WTC11 (cell line): ENCODE data around the gene LBX2. TPM values are rescaled to one million over a fixed set of nuclear protein-coding genes. Genes with fewer than 3 reads are reported as not detected.

Experiments used
- ATAC-seq: fragments of 200-7000 bp; cut with Tn5 transposase; 2 replicates; pipeline ENCODE4 v1.10.0; 2021; ENCODE audit warnings: mild to moderate bottlenecking, moderate library complexity
- CTCF ChIA-PET: fragments of 300-600 bp; sonication (Branson Sonifier 250); formaldehyde crosslinking; loops from one replicate; lab custom pipeline; 2021; ENCODE audit warnings: antibody characterized with exemption; lab: Charles Lee
- POLR2A ChIA-PET: fragments of 350-600 bp; sonication (Branson Sonifier 250); formaldehyde crosslinking; loops from one replicate; lab custom pipeline; 2021; ENCODE audit warnings: antibody characterized with exemption; lab: Charles Lee
- DNase-seq: peaks from one replicate; pipeline ENCODE4 v3.0.0; 2021; ENCODE audit warnings: low spot score
- H3K27ac Mint-ChIP-seq: 2 replicates; pipeline ENCODE4 v1.8.0; 2021; ENCODE audit warnings: mixed read lengths
- H3K27me3 Mint-ChIP-seq: 2 replicates; pipeline ENCODE4 v1.8.0; 2021; ENCODE audit warnings: low read depth, mild to moderate bottlenecking, moderate library complexity, mixed read lengths
- H3K36me3 Mint-ChIP-seq: 2 replicates; pipeline ENCODE4 v1.8.0; 2021; ENCODE audit warnings: mixed read lengths
- H3K4me1 Mint-ChIP-seq: 2 replicates; pipeline ENCODE4 v1.8.0; 2022; ENCODE audit warnings: mixed read lengths
- H3K4me3 Mint-ChIP-seq: 2 replicates; pipeline ENCODE4 v1.8.0; 2021; ENCODE audit warnings: mild to moderate bottlenecking, moderate library complexity, mixed read lengths
- H3K9me3 Mint-ChIP-seq: 2 replicates; pipeline ENCODE4 v1.8.0; 2021; ENCODE audit warnings: mixed read lengths
- AFF4 ChIP-seq: sonication (generic); formaldehyde crosslinking; IDR thresholded peaks from 2 replicates; pipeline ENCODE4 v1.8.1; 2023; ENCODE audit warnings: mild to moderate bottlenecking, missing genetic modification reagents, borderline replicate concordance
- ELF4 ChIP-seq: sonication (generic); formaldehyde crosslinking; IDR thresholded peaks from 2 replicates; pipeline ENCODE4 v1.8.1; 2022; ENCODE audit warnings: low read depth, mild to moderate bottlenecking, moderate library complexity, missing genetic modification reagents
- FOXJ3 ChIP-seq: sonication (generic); formaldehyde crosslinking; IDR thresholded peaks from 2 replicates; pipeline ENCODE4 v1.9.0; 2021; ENCODE audit warnings: missing genetic modification reagents, mild to moderate bottlenecking, borderline replicate concordance
- FOXP4 ChIP-seq: sonication (generic); formaldehyde crosslinking; IDR thresholded peaks from 2 replicates; pipeline ENCODE4 v1.8.0; 2022; ENCODE audit warnings: mild to moderate bottlenecking, missing genetic modification reagents
- JAZF1 ChIP-seq: fragments of 250-450 bp; sonication (Bioruptor Pico); IDR thresholded peaks from 2 replicates; pipeline ENCODE4 v1.9.0; 2021; ENCODE audit warnings: moderate library complexity, mild to moderate bottlenecking, inconsistent platforms
- KAT7 ChIP-seq: sonication (generic); formaldehyde crosslinking; IDR thresholded peaks from 2 replicates; pipeline ENCODE4 v1.8.1; 2023; ENCODE audit warnings: missing genetic modification reagents, mild to moderate bottlenecking, borderline replicate concordance
- MLX ChIP-seq: sonication (generic); formaldehyde crosslinking; IDR thresholded peaks from 2 replicates; pipeline ENCODE4 v1.8.1; 2023; ENCODE audit warnings: mild to moderate bottlenecking, missing genetic modification reagents, moderate library complexity
- NFYB ChIP-seq: sonication (generic); formaldehyde crosslinking; conservative IDR thresholded peaks from 2 replicates; pipeline ENCODE4 v1.8.0; 2022; ENCODE audit warnings: low read depth, missing genetic modification reagents
- NR1H2 ChIP-seq: sonication (generic); formaldehyde crosslinking; IDR thresholded peaks from 2 replicates; pipeline ENCODE4 v1.9.0; 2021; ENCODE audit warnings: mild to moderate bottlenecking, moderate library complexity, missing genetic modification reagents
- OVOL2 ChIP-seq: fragments of 250-450 bp; sonication (Bioruptor Pico); IDR thresholded peaks from 2 replicates; pipeline ENCODE4 v1.9.0; 2021; ENCODE audit warnings: mild to moderate bottlenecking, borderline replicate concordance
- PRRX2 ChIP-seq: fragments of 250-450 bp; sonication (Bioruptor Pico); IDR thresholded peaks from 2 replicates; pipeline ENCODE4 v1.8.0; 2021; ENCODE audit warnings: mild to moderate bottlenecking
- ZNF281 ChIP-seq: sonication (generic); formaldehyde crosslinking; IDR thresholded peaks from 2 replicates; pipeline ENCODE4 v1.8.0; 2023; ENCODE audit warnings: mild to moderate bottlenecking, missing genetic modification reagents
- ZNF317 ChIP-seq: sonication (generic); formaldehyde crosslinking; IDR thresholded peaks from 2 replicates; pipeline ENCODE4 v1.8.1; 2023; ENCODE audit warnings: low read depth, mild to moderate bottlenecking, moderate library complexity, missing genetic modification reagents, borderline replicate concordance
- ZSCAN18 ChIP-seq: fragments of 250-450 bp; sonication (Bioruptor Pico); IDR thresholded peaks from 2 replicates; pipeline ENCODE4 v2.1.2; 2022; ENCODE audit warnings: mild to moderate bottlenecking, moderate library complexity
- total RNA-seq: library from RNA; stranded (reverse); gene quantifications from 3 replicates; pipeline ENCODE4 v1.2.3, GENCODE V29; 2021
- TF ChIP-seq, protein P1 (sequence below): sonication (generic); formaldehyde crosslinking; IDR thresholded peaks from 2 replicates; pipeline ENCODE4 v1.8.0; 2022; ENCODE audit warnings: mild to moderate bottlenecking, missing genetic modification reagents
- TF ChIP-seq, protein P2 (sequence below): fragments of 250-450 bp; sonication (Bioruptor Pico); IDR thresholded peaks from 2 replicates; pipeline ENCODE4 v1.8.0; 2021; ENCODE audit warnings: mild to moderate bottlenecking
- TF ChIP-seq, protein P3 (sequence below): sonication (generic); formaldehyde crosslinking; IDR thresholded peaks from 2 replicates; pipeline ENCODE4 v1.8.0; 2022; ENCODE audit warnings: mild to moderate bottlenecking, missing genetic modification reagents
- TF ChIP-seq, protein P4 (sequence below): fragments of 250-450 bp; sonication (Bioruptor Pico); IDR thresholded peaks from 2 replicates; pipeline ENCODE4 v1.9.0; 2021; ENCODE audit warnings: mild to moderate bottlenecking

The LBX2 gene
- total RNA-seq, 1 experiment from 2014 or later, result 1.0 TPM

GRCh38 chr2:74511104-74511989 lies 11.9 kb upstream of the LBX2 start:
- POLR2A ChIA-PET, result interaction anchor here (0.7 kb wide), 2 partner anchors 10 to 29 kb away, joined by 5 to 6 read pairs; no protein-coding TSS in a partner anchor
- H3K4me1 Mint-ChIP-seq, result peaks cover 30% of the 10 kb centered on the region
- no peak overlapping the region for H3K4me3 Mint-ChIP-seq
- no peak overlapping the region for H3K27ac Mint-ChIP-seq
- CTCF ChIA-PET, result interaction anchor here (0.8 to 1.2 kb wide), 3 partner anchors 10 to 76 kb away, joined by 3 to 6 read pairs (median 4); no protein-coding TSS in a partner anchor
- DNase-seq, result no peak
- H3K9me3 Mint-ChIP-seq, result peaks cover 1% of the 10 kb centered on the region; the same call in 1 of the 2 replicates
- ATAC-seq, result no peak
- peaks cover 6% of the 10 kb centered on the region for H3K36me3 Mint-ChIP-seq
- H3K27me3 Mint-ChIP-seq, result peaks cover 95% of the 10 kb centered on the region
- no peak for TF ChIP-seq NR1H2 (CRISPR knock-in tag)
- TF ChIP-seq, protein P1, sequence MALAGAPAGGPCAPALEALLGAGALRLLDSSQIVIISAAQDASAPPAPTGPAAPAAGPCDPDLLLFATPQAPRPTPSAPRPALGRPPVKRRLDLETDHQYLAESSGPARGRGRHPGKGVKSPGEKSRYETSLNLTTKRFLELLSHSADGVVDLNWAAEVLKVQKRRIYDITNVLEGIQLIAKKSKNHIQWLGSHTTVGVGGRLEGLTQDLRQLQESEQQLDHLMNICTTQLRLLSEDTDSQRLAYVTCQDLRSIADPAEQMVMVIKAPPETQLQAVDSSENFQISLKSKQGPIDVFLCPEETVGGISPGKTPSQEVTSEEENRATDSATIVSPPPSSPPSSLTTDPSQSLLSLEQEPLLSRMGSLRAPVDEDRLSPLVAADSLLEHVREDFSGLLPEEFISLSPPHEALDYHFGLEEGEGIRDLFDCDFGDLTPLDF (CRISPR knock-in tag), result no peak
- TF ChIP-seq MLX (CRISPR knock-in tag), result no peak
- no peak for TF ChIP-seq ZNF281 (CRISPR knock-in tag)
- TF ChIP-seq NFYB, result no peak
- TF ChIP-seq OVOL2 (CRISPR knock-in tag), result no peak
- TF ChIP-seq FOXP4 (CRISPR knock-in tag), result no peak
- TF ChIP-seq ZSCAN18 (CRISPR knock-in tag), result no peak
- TF ChIP-seq, protein P2, sequence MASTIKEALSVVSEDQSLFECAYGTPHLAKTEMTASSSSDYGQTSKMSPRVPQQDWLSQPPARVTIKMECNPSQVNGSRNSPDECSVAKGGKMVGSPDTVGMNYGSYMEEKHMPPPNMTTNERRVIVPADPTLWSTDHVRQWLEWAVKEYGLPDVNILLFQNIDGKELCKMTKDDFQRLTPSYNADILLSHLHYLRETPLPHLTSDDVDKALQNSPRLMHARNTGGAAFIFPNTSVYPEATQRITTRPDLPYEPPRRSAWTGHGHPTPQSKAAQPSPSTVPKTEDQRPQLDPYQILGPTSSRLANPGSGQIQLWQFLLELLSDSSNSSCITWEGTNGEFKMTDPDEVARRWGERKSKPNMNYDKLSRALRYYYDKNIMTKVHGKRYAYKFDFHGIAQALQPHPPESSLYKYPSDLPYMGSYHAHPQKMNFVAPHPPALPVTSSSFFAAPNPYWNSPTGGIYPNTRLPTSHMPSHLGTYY (CRISPR knock-in tag), result no peak
- TF ChIP-seq ZNF317 (CRISPR knock-in tag), result no peak
- no peak for TF ChIP-seq PRRX2 (CRISPR knock-in tag)
- no peak for TF ChIP-seq KAT7 (CRISPR knock-in tag)
- TF ChIP-seq AFF4 (CRISPR knock-in tag), result no peak
- no peak for TF ChIP-seq ELF4 (CRISPR knock-in tag)
- TF ChIP-seq JAZF1, result no peak
- TF ChIP-seq, protein P3, sequence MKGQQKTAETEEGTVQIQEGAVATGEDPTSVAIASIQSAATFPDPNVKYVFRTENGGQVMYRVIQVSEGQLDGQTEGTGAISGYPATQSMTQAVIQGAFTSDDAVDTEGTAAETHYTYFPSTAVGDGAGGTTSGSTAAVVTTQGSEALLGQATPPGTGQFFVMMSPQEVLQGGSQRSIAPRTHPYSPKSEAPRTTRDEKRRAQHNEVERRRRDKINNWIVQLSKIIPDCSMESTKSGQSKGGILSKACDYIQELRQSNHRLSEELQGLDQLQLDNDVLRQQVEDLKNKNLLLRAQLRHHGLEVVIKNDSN (CRISPR knock-in tag), result no peak
- TF ChIP-seq FOXJ3 (CRISPR knock-in tag), result no peak
- TF ChIP-seq, protein P4, sequence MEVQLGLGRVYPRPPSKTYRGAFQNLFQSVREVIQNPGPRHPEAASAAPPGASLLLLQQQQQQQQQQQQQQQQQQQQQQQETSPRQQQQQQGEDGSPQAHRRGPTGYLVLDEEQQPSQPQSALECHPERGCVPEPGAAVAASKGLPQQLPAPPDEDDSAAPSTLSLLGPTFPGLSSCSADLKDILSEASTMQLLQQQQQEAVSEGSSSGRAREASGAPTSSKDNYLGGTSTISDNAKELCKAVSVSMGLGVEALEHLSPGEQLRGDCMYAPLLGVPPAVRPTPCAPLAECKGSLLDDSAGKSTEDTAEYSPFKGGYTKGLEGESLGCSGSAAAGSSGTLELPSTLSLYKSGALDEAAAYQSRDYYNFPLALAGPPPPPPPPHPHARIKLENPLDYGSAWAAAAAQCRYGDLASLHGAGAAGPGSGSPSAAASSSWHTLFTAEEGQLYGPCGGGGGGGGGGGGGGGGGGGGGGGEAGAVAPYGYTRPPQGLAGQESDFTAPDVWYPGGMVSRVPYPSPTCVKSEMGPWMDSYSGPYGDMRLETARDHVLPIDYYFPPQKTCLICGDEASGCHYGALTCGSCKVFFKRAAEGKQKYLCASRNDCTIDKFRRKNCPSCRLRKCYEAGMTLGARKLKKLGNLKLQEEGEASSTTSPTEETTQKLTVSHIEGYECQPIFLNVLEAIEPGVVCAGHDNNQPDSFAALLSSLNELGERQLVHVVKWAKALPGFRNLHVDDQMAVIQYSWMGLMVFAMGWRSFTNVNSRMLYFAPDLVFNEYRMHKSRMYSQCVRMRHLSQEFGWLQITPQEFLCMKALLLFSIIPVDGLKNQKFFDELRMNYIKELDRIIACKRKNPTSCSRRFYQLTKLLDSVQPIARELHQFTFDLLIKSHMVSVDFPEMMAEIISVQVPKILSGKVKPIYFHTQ, result no peak
